Stimulated activated naive CD8-positive, alpha-beta T cell treated with anti-CD3 and anti-CD28 coated beads, Interleukin-15, amount 100 ng/mL, for 72 hours (primary cell): ENCODE data around the gene IMPDH2.

Source experiments
- ATAC-seq: fragments of 150-1000 bp; cut with Tn5 transposase; 2 replicates; pipeline ENCODE4 v1.10.0; 2021; ENCODE audit warnings: mild to moderate bottlenecking, moderate library complexity
- DNase-seq, 2 donors: peaks; one replicate each; pipeline ENCODE4 v3.0.0; 2021 to 2022
- H3K27ac Mint-ChIP-seq, 2 donors: one replicate each; pipeline ENCODE4 v1.8.0; 2022; ENCODE audit warnings: mild to moderate bottlenecking in 2 of 2, mixed read lengths in 2 of 2, moderate library complexity in 2 of 2
- H3K27me3 Mint-ChIP-seq: one replicate; pipeline ENCODE4 v1.8.0; 2022; ENCODE audit warnings: mixed read lengths
- H3K4me1 Mint-ChIP-seq: one replicate; pipeline ENCODE4 v1.8.0; 2022; ENCODE audit warnings: mild to moderate bottlenecking, mixed read lengths
- H3K4me3 Mint-ChIP-seq, 2 donors: one replicate each; pipeline ENCODE4 v1.8.0; 2022; ENCODE audit warnings: mild to moderate bottlenecking in 2 of 2, mixed read lengths in 2 of 2, moderate library complexity in 1 of 2
- H3K9me3 Mint-ChIP-seq, 2 donors: one replicate each; pipeline ENCODE4 v1.8.0; 2022; ENCODE audit warnings: mixed read lengths in 2 of 2

The IMPDH2 gene

GRCh38 chr3:49028673-49029562, at the start of gene IMPDH2:
Gene IMPDH2 (minus strand): TSS chr3:49029398. CDS start chr3:49029350, 48 bp downstream.
- Mint-ChIP-seq H3K27ac (peak within 1 kb of the TSS; percentile 96 to 99), H3K27me3 (no peaks in the 10 kb centered on the region), H3K4me1 (peaks cover 62% of the 10 kb centered on the region), H3K4me3 (peak within 1 kb of the TSS; percentile 93 to 98), H3K9me3 (no peaks in the 10 kb centered on the region)
- ATAC-seq (peak; percentile 94), DNase-seq (peak; percentile 94 to 95)

GRCh38 chr3:49076646-49077045, 47.4 kb upstream of the IMPDH2 start:
- Mint-ChIP-seq H3K27ac (no peak overlapping the region), H3K4me1 (no peaks in the 10 kb centered on the region), H3K4me3 (no peak overlapping the region), H3K27me3 (no peaks in the 10 kb centered on the region), H3K9me3 (no peaks in the 10 kb centered on the region)
- DNase-seq = no peak
- ATAC-seq = no peak

GRCh38 chr3:49076116-49076515, 46.9 kb upstream of the IMPDH2 start:
- Mint-ChIP-seq H3K27ac (no peak overlapping the region), H3K27me3 (no peaks in the 10 kb centered on the region), H3K4me3 (no peak overlapping the region), H3K9me3 (no peaks in the 10 kb centered on the region), H3K4me1 (no peaks in the 10 kb centered on the region)
- DNase-seq (no peak), ATAC-seq (no peak)

GRCh38 chr3:49058011-49058410, 28.8 kb upstream of the IMPDH2 start:
- DNase-seq = no peak
- ATAC-seq = no peak
- Mint-ChIP-seq H3K4me3 (no peak overlapping the region), H3K9me3 (no peaks in the 10 kb centered on the region), H3K27ac (no peak overlapping the region), H3K27me3 (no peaks in the 10 kb centered on the region), H3K4me1 (peaks cover 4% of the 10 kb centered on the region)

- Mint-ChIP-seq H3K4me3 (no peak overlapping the region), H3K4me1 (peaks cover 4% of the 10 kb centered on the region), H3K27ac (peak overlapping the region in 1 of 2 donors; percentile 23), H3K27me3 (no peaks in the 10 kb centered on the region), H3K9me3 (no peaks in the 10 kb centered on the region)
- DNase-seq = no peak
- ATAC-seq = no peak
Observed at GRCh38 chr3:49057268-49057667, 28.1 kb upstream of the IMPDH2 start.

GRCh38 chr3:49054344-49054862, 25.2 kb upstream of the IMPDH2 start:
- Mint-ChIP-seq H3K4me1 (no peaks in the 10 kb centered on the region), H3K27ac (no peak overlapping the region), H3K27me3 (no peaks in the 10 kb centered on the region)

GRCh38 chr3:49053543-49053942, 24.3 kb upstream of the IMPDH2 start:
- H3K4me3 Mint-ChIP-seq = no peak overlapping the region
- no peaks in the 10 kb centered on the region for H3K4me1 Mint-ChIP-seq
- no peak for DNase-seq
- no peaks in the 10 kb centered on the region for H3K27me3 Mint-ChIP-seq
- H3K9me3 Mint-ChIP-seq = no peaks in the 10 kb centered on the region
- H3K27ac Mint-ChIP-seq = no peak overlapping the region
- no peak for ATAC-seq

More at GRCh38 chr3:49054344-49054862, 25.2 kb upstream of the IMPDH2 start:
- ATAC-seq = no peak
- no peak for DNase-seq
- no peaks in the 10 kb centered on the region for H3K9me3 Mint-ChIP-seq
- H3K4me3 Mint-ChIP-seq = no peak overlapping the region

GRCh38 chr3:49035281-49035680, 6.1 kb upstream of the IMPDH2 start:
- no peaks in the 10 kb centered on the region for H3K27me3 Mint-ChIP-seq
- H3K4me1 Mint-ChIP-seq = peaks cover 6% of the 10 kb centered on the region
- no peak overlapping the region for H3K4me3 Mint-ChIP-seq
- DNase-seq (no peak), ATAC-seq (no peak)
- H3K27ac Mint-ChIP-seq = peak overlapping the region; percentile 58 to 59
- H3K9me3 Mint-ChIP-seq = no peaks in the 10 kb centered on the region

- Mint-ChIP-seq H3K4me1 (peaks cover 11% of the 10 kb centered on the region), H3K27ac (no peak overlapping the region), H3K9me3 (no peaks in the 10 kb centered on the region), H3K27me3 (no peaks in the 10 kb centered on the region), H3K4me3 (no peak overlapping the region)
- no peak for ATAC-seq
- no peak for DNase-seq
Observed at GRCh38 chr3:49034650-49035049, 5.5 kb upstream of the IMPDH2 start.

GRCh38 chr3:49032646-49033304, 3.6 kb upstream of the IMPDH2 start:
- H3K27ac Mint-ChIP-seq = peak overlapping the region; percentile 35 to 93
- ATAC-seq (no peak), DNase-seq (no peak)
- peaks cover 29% of the 10 kb centered on the region for H3K4me1 Mint-ChIP-seq
- H3K4me3 Mint-ChIP-seq = no peak overlapping the region
- H3K9me3 Mint-ChIP-seq = no peaks in the 10 kb centered on the region
- H3K27me3 Mint-ChIP-seq = no peaks in the 10 kb centered on the region

- Mint-ChIP-seq H3K4me1 (peaks cover 54% of the 10 kb centered on the region), H3K27me3 (no peaks in the 10 kb centered on the region), H3K9me3 (no peaks in the 10 kb centered on the region), H3K27ac (no peak overlapping the region), H3K4me3 (no peak overlapping the region)
- no peak for ATAC-seq
- DNase-seq = no peak
Observed at GRCh38 chr3:49030321-49030720, 1.1 kb upstream of the IMPDH2 start.

GRCh38 chr3:49029563-49029884, 326 bp upstream of the IMPDH2 start:
- Mint-ChIP-seq H3K4me1 (peaks cover 56% of the 10 kb centered on the region), H3K9me3 (no peaks in the 10 kb centered on the region), H3K27me3 (no peaks in the 10 kb centered on the region), H3K4me3 (peak overlapping the region; percentile 93 to 98), H3K27ac (peak overlapping the region; percentile 96 to 99)
- DNase-seq = peak in 1 of 2 donors; percentile 41
- ATAC-seq = no peak

GRCh38 chr3:49028298-49028672, 913 bp downstream of the IMPDH2 start:
- DNase-seq (peak in 1 of 2 donors; percentile 13), ATAC-seq (no peak)
- no peaks in the 10 kb centered on the region for H3K9me3 Mint-ChIP-seq
- H3K4me3 Mint-ChIP-seq = peak overlapping the region; percentile 93 to 98
- no peaks in the 10 kb centered on the region for H3K27me3 Mint-ChIP-seq
- H3K4me1 Mint-ChIP-seq = peaks cover 68% of the 10 kb centered on the region
- H3K27ac Mint-ChIP-seq = peak overlapping the region; percentile 96 to 99

- DNase-seq = peak in 1 of 2 donors; percentile 17
- Mint-ChIP-seq H3K9me3 (no peaks in the 10 kb centered on the region), H3K27me3 (no peaks in the 10 kb centered on the region), H3K27ac (peak overlapping the region; percentile 52 to 99), H3K4me1 (peaks cover 75% of the 10 kb centered on the region), H3K4me3 (peak overlapping the region; percentile 93 to 98)
- ATAC-seq = no peak
Observed at GRCh38 chr3:49027634-49028033, 1.6 kb downstream of the IMPDH2 start.

GRCh38 chr3:49026536-49026935, 2.7 kb downstream of the IMPDH2 start:
- Mint-ChIP-seq H3K4me1 (peaks cover 76% of the 10 kb centered on the region), H3K27ac (peak overlapping the region in 1 of 2 donors; percentile 33), H3K27me3 (no peaks in the 10 kb centered on the region), H3K9me3 (no peaks in the 10 kb centered on the region), H3K4me3 (peak overlapping the region; percentile 4 to 93)
- no peak for ATAC-seq
- DNase-seq = no peak
